Testis (tissue), 3 donors: ENCODE measurements around the gene MGLL. TPM values are rescaled to one million over a fixed set of nuclear protein-coding genes. Genes with fewer than 3 reads are reported as not detected.

Experiments
- DNase-seq: peaks from one replicate; pipeline ENCODE4 v3.0.0-alpha.2; 2019
- H3K27ac ChIP-seq, 2 donors: fragments of 200-600 bp; sonication (generic); one replicate each; pipeline ENCODE4 v1.5.1; 2019
- H3K27me3 ChIP-seq: fragments of 200-600 bp; sonication (generic); one replicate; pipeline ENCODE4 v1.5.1; 2019
- H3K36me3 ChIP-seq: fragments of 200-600 bp; sonication (generic); one replicate; pipeline ENCODE4 v1.5.1; 2017; ENCODE audit warnings: low read depth; ENCODE audit errors: missing control alignments
- H3K4me1 ChIP-seq: fragments of 200-600 bp; sonication (generic); one replicate; pipeline ENCODE4 v1.5.1; 2019
- H3K4me3 ChIP-seq, 2 donors: fragments of 200-600 bp; sonication (generic); one replicate each; pipeline ENCODE4 v1.5.1; 2017 to 2019
- H3K9me3 ChIP-seq: fragments of 200-600 bp; sonication (generic); one replicate; pipeline ENCODE4 v1.5.1; 2017
- POLR2A ChIP-seq: fragments of 450-650 bp; IDR thresholded peaks from one replicate; pipeline ENCODE4 v1.6.1; 2017; ENCODE audit warnings: antibody characterized with exemption, mild to moderate bottlenecking, moderate library complexity
- WGBS, 2 donors: methylation state at CpG; one replicate each; pipeline ENCODE4 v1.1.5; 2018; 5-methylcytosine and 5-hydroxymethylcytosine counted together
- intact Hi-C: fragments of 100-400 bp; cut with DNase I; formaldehyde crosslinking; loops from one replicate; pipeline ENCODE4 v1.15.1; 2023; ENCODE audit warnings: low total_unique reads
- polyA plus RNA-seq: library from polyadenylated mRNA; stranded (reverse); fragments of 350-450 nt; fragmentation: Illumina TruSeq; extraction: RNeasy Lipid Tissue Mini Kit (QIAGEN cat#74804); gene quantifications from one replicate; pipeline ENCODE4 v1.2.3, GENCODE V29; 2014; ENCODE audit warnings: low read depth, low replicate concordance; ENCODE audit not compliant: insufficient read depth
- total RNA-seq, 2 donors: library from RNA; depleted of rRNA; stranded (reverse); fragments of >200 nt; gene quantifications; one replicate each; pipeline ENCODE4 v1.2.3, GENCODE V29; 2016
- TF ChIP-seq, protein P1 (sequence below), 3 experiments: fragments of 450-650 bp in 2 of 3; fragments of 200-600 bp in 1 of 3; sonication (generic) in 1 of 3; IDR thresholded peaks; one replicate each; pipeline ENCODE4 v1.5.1; 2016 to 2019; ENCODE audit warnings: antibody characterized with exemption in 3 of 3, mild to moderate bottlenecking in 2 of 3, moderate library complexity in 1 of 3

MGLL gene
- total and polyA plus RNA-seq, 3 donors from 2014 or later: 18.3 to 26.0 (median 19.2) TPM

GRCh38 chr3:127762787-127763105 lies 59.6 kb downstream of the MGLL start:
- TF ChIP-seq POLR2A: no peak
- TF ChIP-seq, protein P1, sequence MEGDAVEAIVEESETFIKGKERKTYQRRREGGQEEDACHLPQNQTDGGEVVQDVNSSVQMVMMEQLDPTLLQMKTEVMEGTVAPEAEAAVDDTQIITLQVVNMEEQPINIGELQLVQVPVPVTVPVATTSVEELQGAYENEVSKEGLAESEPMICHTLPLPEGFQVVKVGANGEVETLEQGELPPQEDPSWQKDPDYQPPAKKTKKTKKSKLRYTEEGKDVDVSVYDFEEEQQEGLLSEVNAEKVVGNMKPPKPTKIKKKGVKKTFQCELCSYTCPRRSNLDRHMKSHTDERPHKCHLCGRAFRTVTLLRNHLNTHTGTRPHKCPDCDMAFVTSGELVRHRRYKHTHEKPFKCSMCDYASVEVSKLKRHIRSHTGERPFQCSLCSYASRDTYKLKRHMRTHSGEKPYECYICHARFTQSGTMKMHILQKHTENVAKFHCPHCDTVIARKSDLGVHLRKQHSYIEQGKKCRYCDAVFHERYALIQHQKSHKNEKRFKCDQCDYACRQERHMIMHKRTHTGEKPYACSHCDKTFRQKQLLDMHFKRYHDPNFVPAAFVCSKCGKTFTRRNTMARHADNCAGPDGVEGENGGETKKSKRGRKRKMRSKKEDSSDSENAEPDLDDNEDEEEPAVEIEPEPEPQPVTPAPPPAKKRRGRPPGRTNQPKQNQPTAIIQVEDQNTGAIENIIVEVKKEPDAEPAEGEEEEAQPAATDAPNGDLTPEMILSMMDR (IDR thresholded peaks at IDR 0.05): no peak
- no peaks in the 10 kb centered on the region for H3K9me3 ChIP-seq
- WGBS, 2 donors: 100% methylated on average over 1 of the region's 1 CpG; no CpG with 5 or more reads in 1 of the 2 donors
- H3K27ac ChIP-seq: no peak overlapping the region
- H3K4me3 ChIP-seq: no peak overlapping the region
- peaks cover 14% of the 10 kb centered on the region for H3K4me1 ChIP-seq
- DNase-seq: no peak
- H3K36me3 ChIP-seq: no peaks in the 10 kb centered on the region
- no peaks in the 10 kb centered on the region for H3K27me3 ChIP-seq
- intact Hi-C loops: no loop called here

- peaks cover 14% of the 10 kb centered on the region for H3K4me1 ChIP-seq
- no peaks in the 10 kb centered on the region for H3K27me3 ChIP-seq
- peak; percentile 64 for DNase-seq
- peak overlapping the region in 1 of 2 donors; percentile 19 for H3K27ac ChIP-seq
- H3K4me3 ChIP-seq: no peak overlapping the region
- intact Hi-C loops: no loop called here
- 55 to 58% methylated on average over 11 to 15 of the region's 15 CpGs for WGBS, 2 donors
- H3K9me3 ChIP-seq: no peaks in the 10 kb centered on the region
- TF ChIP-seq POLR2A: no peak
- TF ChIP-seq, protein P1 (IDR thresholded peaks at IDR 0.05): no peak
- H3K36me3 ChIP-seq: no peaks in the 10 kb centered on the region
Observed at GRCh38 chr3:127762077-127762786, 60.1 kb downstream of the MGLL start.

- no peaks in the 10 kb centered on the region for H3K27me3 ChIP-seq
- intact Hi-C loops: no loop called here
- no peaks in the 10 kb centered on the region for H3K9me3 ChIP-seq
- H3K27ac ChIP-seq: peak overlapping the region in 1 of 2 donors; percentile 19
- peaks cover 14% of the 10 kb centered on the region for H3K4me1 ChIP-seq
- no peaks in the 10 kb centered on the region for H3K36me3 ChIP-seq
- no peak overlapping the region for H3K4me3 ChIP-seq
- DNase-seq: no peak
- TF ChIP-seq, protein P1 (IDR thresholded peaks at IDR 0.05): peak in 1 of 3 experiments; percentile 23
- TF ChIP-seq POLR2A: no peak
- WGBS, 2 donors: 62 to 95% methylated on average over 3 to 12 of the region's 12 CpGs
Observed at GRCh38 chr3:127761441-127761801, 60.9 kb downstream of the MGLL start.

DNA sequence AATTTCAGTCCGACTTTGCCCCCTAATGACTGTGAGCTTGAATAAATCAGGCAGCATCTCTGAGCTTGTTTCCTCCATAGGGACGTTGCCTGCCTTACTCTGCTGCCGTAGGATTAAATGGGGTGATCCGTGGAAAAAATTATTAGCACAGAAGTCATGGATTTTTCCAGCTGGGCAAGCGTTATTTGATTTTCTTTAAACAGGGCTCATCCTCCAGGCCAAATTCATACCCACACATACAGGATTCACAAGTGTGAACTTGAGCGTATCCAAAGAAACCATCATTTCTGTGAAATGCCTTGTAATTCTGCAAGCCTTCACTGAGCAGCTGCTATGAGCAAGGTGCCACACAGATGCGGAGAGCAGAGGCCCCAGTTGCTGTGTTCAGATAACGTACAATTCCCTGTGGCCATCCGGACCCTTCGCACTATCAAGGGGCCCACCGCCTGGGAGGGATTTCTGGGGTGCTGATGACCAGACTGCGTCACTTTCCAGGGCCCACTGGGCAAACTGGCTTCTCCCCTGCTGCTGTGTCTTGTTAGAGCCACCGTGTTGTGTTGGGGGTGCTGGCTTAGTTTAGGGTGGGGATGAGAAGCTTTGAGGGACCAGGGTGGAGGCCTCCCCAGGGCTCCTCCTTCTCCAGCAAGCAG lies 61.4 kb downstream of the MGLL start:
- 90 to 91% methylated on average over 9 to 13 of the region's 13 CpGs for WGBS, 2 donors
- Histone ChIP-seq H3K9me3 (no peaks in the 10 kb centered on the region), H3K4me3 (no peak overlapping the region), H3K27me3 (no peaks in the 10 kb centered on the region), H3K27ac (no peak overlapping the region), H3K36me3 (no peaks in the 10 kb centered on the region), H3K4me1 (peaks cover 14% of the 10 kb centered on the region)
- intact Hi-C loops: no loop called here
- DNase-seq: no peak
- no peak for TF ChIP-seq POLR2A
- TF ChIP-seq, protein P1 (IDR thresholded peaks at IDR 0.05): no peak
